ENCODE results near the gene CALU.

DNA sequence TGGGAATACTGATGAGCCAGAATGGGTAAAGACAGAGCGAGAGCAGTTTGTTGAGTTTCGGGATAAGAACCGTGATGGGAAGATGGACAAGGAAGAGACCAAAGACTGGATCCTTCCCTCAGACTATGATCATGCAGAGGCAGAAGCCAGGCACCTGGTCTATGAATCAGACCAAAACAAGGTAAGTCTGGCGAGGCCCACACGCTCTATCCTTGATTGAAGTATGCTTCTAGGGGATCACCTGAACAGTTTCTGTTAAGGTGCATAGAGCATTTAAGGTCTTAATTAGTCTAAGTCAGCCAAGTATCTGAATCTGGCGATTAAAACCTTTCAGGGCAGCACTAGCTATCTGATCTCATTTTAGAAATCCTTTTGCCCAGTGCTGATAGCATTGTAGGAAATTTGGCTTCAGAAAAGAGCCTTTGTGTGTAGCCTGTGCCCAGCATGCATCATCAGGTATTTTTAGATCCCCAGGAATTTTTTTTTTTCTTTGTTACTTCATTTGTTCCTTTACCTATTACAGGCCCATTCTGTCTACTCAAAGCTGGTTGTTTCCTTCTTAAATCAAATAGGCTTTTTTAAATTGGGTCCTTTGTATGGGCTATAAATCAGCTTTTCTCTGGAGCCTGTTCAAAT lies 28.4 kb downstream of the CALU start:
- TF ChIP-seq POLR2AphosphoS5 (IDR thresholded peaks at IDR 0.05), result no peak
- TF ChIP-seq, protein P1, sequence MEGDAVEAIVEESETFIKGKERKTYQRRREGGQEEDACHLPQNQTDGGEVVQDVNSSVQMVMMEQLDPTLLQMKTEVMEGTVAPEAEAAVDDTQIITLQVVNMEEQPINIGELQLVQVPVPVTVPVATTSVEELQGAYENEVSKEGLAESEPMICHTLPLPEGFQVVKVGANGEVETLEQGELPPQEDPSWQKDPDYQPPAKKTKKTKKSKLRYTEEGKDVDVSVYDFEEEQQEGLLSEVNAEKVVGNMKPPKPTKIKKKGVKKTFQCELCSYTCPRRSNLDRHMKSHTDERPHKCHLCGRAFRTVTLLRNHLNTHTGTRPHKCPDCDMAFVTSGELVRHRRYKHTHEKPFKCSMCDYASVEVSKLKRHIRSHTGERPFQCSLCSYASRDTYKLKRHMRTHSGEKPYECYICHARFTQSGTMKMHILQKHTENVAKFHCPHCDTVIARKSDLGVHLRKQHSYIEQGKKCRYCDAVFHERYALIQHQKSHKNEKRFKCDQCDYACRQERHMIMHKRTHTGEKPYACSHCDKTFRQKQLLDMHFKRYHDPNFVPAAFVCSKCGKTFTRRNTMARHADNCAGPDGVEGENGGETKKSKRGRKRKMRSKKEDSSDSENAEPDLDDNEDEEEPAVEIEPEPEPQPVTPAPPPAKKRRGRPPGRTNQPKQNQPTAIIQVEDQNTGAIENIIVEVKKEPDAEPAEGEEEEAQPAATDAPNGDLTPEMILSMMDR (IDR thresholded peaks at IDR 0.05), result no peak
